Kidney tubule cell (primary cell): Measurements from ENCODE around the gene KRTAP4-5.
"Not testable (repeated sequence)": the region's sequence is repeated elsewhere in the genome, so short reads cannot be mapped to it uniquely, and the experiment has no call there.

Experiments
- DNase-seq: peaks from one replicate; pipeline ENCODE4 v3.0.0-alpha.2; 2018; ENCODE audit warnings: low spot score

Gene KRTAP4-5

DNA sequence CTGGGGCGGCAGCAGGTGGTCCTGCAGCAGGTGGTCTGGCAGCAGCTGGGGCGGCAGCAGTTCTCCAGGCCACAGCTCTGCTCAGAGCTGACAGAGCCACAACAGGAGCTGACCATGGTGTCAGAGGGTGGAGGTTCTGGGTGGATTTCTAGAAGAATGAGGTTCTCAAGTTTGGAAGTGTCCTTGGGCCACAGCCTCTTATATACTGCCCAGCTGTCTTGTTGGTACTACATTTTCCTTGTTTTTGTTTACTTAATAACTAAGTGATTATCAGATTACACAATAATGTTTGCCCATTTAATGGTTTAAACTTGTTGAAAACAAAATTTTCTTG lies at the start of gene KRTAP4-5:
TSS of gene KRTAP4-5 (minus strand) at position 174 of the 334 bp plus-strand sequence. CDS start at position 116, 58 bp downstream.
- no peak for DNase-seq

GRCh38 chr17:41196068-41196467 lies 46.4 kb upstream of the KRTAP4-5 start:
- no peak for DNase-seq

DNA sequence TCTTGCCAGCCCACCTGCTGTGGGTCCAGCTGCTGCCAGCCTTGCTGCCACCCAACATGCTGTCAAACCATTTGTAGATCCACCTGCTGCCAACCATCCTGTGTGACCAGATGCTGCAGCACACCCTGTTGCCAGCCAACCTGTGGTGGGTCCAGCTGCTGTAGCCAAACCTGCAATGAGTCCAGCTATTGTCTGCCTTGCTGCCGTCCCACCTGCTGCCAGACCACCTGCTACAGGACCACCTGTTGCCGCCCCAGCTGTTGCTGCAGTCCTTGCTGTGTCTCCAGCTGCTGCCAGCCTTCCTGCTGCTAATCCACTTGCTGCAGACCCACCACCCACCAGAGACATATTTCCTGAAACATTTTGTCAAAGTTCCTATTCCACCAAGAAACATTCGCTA lies 40.7 kb upstream of the KRTAP4-5 start:
- no peak for DNase-seq

DNA sequence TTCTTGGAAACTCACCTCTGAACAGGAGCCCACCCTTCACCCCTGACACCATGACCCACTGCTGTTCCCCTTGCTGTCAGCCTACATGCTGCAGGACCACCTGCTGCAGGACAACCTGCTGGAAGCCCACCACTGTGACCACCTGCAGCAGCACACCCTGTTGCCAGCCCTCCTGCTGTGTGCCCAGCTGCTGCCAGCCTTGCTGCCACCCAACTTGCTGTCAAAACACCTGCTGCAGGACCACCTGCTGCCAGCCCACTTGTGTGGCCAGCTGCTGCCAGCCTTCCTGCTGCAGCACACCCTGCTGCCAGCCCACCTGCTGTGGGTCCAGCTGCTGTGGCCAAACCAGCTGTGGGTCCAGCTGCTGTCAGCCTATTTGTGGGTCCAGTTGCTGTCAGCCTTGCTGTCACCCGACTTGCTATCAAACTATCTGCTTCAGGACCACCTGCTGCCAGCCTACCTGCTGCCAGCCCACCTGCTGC lies 40.3 kb upstream of the KRTAP4-5 start, which contains the start of gene KRTAP9-1:
TSS of gene KRTAP9-1 (plus strand) at position 51 of the 482 bp plus-strand sequence. CDS start at position 51, 0 bp downstream.
- DNase-seq = not testable (repeated sequence)

GRCh38 chr17:41186872-41187271 lies 37.2 kb upstream of the KRTAP4-5 start:
- DNase-seq = no peak

GRCh38 chr17:41185001-41185400 lies 35.4 kb upstream of the KRTAP4-5 start:
- peak; percentile 69 for DNase-seq

GRCh38 chr17:41184480-41184961 lies 34.9 kb upstream of the KRTAP4-5 start, which contains the start of gene KRTAP4-1:
Gene KRTAP4-1, minus strand, starts transcription at chr17:41184911. Its CDS starts 57 bp downstream, at chr17:41184854.
- no peak for DNase-seq

DNA sequence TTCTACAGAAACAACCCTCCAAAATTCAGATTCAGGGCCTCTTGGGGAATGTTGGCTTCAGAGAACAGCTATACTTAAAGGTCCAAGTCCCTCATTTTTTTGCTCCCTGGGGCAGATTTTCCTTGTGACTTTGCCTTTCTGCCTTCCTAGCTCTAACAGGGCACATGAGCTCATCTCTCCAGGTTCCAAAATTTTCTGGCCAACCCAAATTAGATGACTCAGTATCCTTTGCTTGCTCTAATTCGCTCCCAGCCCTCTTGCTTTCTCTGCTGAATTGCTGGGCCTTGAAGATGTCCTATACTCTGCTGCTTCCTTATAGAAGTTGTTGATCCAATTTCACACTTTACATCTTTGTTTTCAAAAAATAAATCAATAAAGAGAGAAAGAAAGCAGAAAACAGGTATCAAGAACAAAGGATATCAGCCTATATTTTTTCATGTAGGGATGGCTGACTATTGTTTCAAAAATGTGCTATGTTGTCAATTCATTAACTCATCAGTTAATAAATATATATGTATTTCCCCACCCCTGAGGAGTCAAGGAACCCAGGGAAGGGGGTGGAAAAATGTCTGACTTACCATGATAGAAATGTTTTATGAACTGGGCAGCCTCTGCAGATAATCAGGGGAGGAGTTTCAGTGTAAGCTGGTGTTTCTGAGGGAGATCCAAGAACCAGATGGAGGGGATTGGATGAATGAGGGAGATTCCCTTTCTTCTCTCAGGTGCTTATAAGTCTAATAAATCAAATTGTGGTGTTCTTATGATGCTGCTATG lies 29.4 kb upstream of the KRTAP4-5 start:
- DNase-seq = peak; percentile 89

GRCh38 chr17:41178341-41178740 lies 28.7 kb upstream of the KRTAP4-5 start:
- DNase-seq = peak; percentile 93

DNA sequence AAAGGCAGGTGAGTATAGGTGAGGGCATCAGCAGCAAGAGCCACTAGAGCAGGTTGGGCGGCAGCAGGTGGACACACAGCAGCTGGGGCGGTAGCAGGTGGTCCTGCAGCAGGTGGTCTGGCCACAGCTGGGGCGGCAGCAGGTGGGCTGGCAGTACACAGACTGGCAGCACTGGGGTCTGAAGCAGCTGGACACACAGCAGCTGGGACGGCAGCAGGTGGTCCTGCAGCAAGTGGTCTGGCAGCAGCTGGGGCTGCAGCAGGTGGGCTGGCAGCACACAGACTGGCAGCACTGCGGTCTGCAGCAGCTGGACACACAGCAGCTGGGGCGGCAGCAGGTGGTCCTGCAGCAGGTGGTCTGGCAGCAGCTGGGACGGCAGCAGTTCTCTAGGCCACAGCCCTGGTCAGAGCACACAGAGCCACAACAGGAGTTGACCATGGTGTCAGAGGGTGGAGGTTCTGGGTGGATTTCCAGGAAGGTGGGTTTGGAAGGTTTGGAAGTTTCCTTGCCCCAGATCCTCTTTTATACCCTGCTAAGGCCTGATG lies 28.2 kb upstream of the KRTAP4-5 start, which contains the start of gene KRTAP4-2:
TSS of gene KRTAP4-2 (minus strand) at position 495 of the 545 bp plus-strand sequence. CDS start at position 438, 57 bp downstream.
- DNase-seq = no peak

DNA sequence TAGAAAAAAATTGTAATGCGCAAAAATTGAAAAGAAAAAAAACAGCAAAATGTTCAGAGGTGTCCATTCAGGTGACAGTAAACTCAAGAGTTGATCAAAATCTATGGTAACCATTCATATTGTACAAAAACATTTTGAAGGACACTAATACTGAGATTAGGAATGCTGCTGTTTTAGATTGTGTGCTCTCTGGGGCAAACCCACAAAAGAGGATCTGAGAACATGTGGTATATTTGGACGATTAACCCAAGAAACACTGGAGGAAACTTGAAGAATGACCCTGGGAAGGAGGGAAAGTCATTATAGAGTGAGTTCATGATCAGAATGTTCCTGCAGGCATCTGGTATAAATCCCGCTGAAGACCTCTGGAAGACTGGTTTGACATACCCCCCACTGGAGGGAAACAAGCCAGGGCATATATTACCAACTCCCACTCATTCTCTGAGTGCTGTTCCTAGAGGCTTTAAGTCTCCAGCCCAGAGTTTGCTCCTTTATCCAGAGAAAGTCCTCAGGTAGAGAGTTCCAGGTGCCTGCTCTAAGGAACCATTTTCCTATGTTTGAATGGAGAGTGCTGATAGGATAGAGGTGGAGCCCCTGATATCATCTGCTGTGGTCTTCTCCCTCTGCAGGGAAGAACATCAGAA lies 27.2 kb upstream of the KRTAP4-5 start:
- DNase-seq = no peak

GRCh38 chr17:41171886-41172285 lies 22.3 kb upstream of the KRTAP4-5 start:
- DNase-seq = no peak

GRCh38 chr17:41168121-41168520 lies 18.5 kb upstream of the KRTAP4-5 start, which contains the start of gene KRTAP4-3:
Gene KRTAP4-3, minus strand, starts transcription at chr17:41168221. Its CDS starts 49 bp downstream, at chr17:41168172.
- DNase-seq = no peak

GRCh38 chr17:41167561-41167960 lies 17.9 kb upstream of the KRTAP4-5 start:
- DNase-seq = no peak

GRCh38 chr17:41163828-41164227 lies 14.2 kb upstream of the KRTAP4-5 start:
- no peak for DNase-seq

DNA sequence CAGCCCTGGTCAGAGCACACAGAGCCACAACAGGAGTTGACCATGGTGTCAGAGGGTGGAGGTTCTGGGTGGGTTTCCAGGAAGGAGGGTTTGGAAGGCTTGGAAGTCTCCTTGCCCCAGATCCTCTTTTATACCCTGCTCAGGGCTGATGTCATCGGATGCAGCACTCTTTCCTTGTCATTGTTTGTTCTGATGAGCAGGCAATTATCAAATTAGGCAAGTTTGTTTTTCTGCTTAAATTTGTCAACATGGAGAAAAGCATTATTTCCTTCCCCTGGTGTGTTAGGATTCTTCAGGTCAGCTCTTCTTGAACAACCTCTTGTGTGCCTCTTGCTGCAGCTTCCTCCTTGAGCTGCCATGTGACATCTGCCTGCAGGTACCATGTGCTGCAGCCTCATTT lies 11.0 kb upstream of the KRTAP4-5 start, which contains the start of gene KRTAP4-4:
TSS of gene KRTAP4-4 (minus strand) at position 101 of the 400 bp plus-strand sequence. CDS start at position 44, 57 bp downstream.
- no peak for DNase-seq

- not testable (repeated sequence) for DNase-seq
Measured at GRCh38 chr17:41160190-41160589, 10.6 kb upstream of the KRTAP4-5 start.

DNA sequence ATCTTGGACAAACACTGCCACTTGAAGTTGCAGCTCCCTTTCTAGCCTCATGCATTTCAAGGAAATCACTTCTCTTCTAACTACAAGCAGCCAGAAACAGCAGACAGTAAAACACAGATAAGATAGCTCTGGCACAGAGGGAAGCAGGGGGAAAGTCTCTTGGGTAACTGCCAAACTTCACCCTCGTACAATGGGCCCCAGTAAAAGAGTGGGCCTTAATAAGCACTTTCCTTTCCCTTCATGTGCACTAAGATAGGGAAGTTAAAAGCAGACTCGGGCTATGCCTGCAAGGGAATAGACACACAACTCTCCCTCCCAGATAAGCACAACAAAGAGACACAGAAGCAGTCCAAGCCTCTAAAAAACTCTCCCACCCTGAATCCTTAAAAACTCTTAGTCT lies 4.2 kb upstream of the KRTAP4-5 start:
- no peak for DNase-seq

GRCh38 chr17:41151525-41151924 lies 1.9 kb upstream of the KRTAP4-5 start:
- no peak for DNase-seq

- no peak for DNase-seq
Measured at GRCh38 chr17:41150026-41150425, 401 bp upstream of the KRTAP4-5 start.

DNA sequence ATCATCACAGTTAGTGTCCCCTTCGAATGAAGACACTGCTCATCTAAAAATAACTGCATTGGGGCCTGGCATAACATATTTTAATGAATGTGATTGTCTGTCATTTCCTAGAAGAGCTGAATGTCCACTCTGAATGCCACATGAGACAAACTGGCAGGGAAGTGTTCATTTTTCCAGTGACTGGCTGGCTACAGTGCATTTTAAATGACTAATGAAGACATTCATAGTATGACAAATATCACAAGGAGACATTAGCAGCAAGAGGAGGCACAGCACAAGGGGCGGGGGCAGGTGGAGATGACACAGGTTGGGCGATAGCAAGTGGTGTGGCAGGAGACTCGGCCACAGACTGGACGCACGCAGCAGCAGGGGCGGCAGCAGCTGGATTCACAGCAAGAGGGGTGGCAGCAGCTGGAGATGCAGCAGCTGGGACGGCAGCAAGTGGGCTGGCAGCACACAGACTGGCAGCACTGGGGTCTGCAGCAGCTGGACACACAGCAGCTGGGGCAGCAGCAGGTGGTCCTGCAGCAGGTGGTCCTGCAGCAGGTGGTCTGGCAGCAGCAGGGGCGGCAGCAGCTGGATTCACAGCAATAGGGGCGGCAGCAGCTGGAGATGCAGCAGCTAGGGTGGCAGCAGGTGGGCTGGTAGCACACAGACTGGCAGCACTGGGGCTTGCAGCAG lies 514 bp downstream of the KRTAP4-5 start:
- DNase-seq = peak; percentile 69
